GM21360 (cell line): Measurements from ENCODE around the gene CHKA.

ENCODE experiments used
- ATAC-seq: cut with Tn5 transposase; IDR thresholded peaks from one replicate; pipeline ENCODE4 v1.9.1; 2021; ENCODE audit warnings: mild to moderate bottlenecking, moderate library complexity; ENCODE audit not compliant: unreplicated experiment

Gene CHKA

GRCh38 chr11:68036717-68037239 lies 84.4 kb downstream of the CHKA start:
- no peak for ATAC-seq

- ATAC-seq = no peak
Measured at GRCh38 chr11:68036141-68036716, 85.0 kb downstream of the CHKA start.

GRCh38 chr11:68035266-68035876 lies 85.8 kb downstream of the CHKA start:
- no peak for ATAC-seq

GRCh38 chr11:68033708-68034045 lies 87.5 kb downstream of the CHKA start:
- ATAC-seq = no peak

GRCh38 chr11:68032997-68033707 lies 88.0 kb downstream of the CHKA start:
- ATAC-seq = no peak

GRCh38 chr11:68032003-68032402 lies 89.2 kb downstream of the CHKA start:
- no peak for ATAC-seq

GRCh38 chr11:68031144-68031464 lies 90.1 kb downstream of the CHKA start:
- no peak for ATAC-seq

GRCh38 chr11:68030318-68031143 lies 90.7 kb downstream of the CHKA start, which contains the start of gene NDUFS8:
Gene NDUFS8, plus strand, starts transcription at chr11:68030681. Its CDS starts 1,471 bp downstream, at chr11:68032152.
- ATAC-seq = peak; percentile 85

GRCh38 chr11:68028802-68029545 lies 92.2 kb downstream of the CHKA start:
- no peak for ATAC-seq

- ATAC-seq = no peak
Measured at GRCh38 chr11:68027667-68028066, 93.5 kb downstream of the CHKA start.

GRCh38 chr11:68026391-68027105 lies 94.6 kb downstream of the CHKA start:
- ATAC-seq = no peak

- ATAC-seq = no peak
Measured at GRCh38 chr11:68025047-68025446, 96.1 kb downstream of the CHKA start.

GRCh38 chr11:68024508-68024907 lies 96.7 kb downstream of the CHKA start:
- ATAC-seq = no peak

GRCh38 chr11:68022531-68022930 lies 98.7 kb downstream of the CHKA start:
- ATAC-seq = no peak

- ATAC-seq = no peak
Measured at GRCh38 chr11:68021167-68021787, 99.9 kb downstream of the CHKA start.

GRCh38 chr11:68020575-68020974 lies 100.6 kb downstream of the CHKA start:
- no peak for ATAC-seq

GRCh38 chr11:68019486-68019885 lies 101.7 kb downstream of the CHKA start:
- ATAC-seq = no peak

GRCh38 chr11:68018730-68019190 lies 102.4 kb downstream of the CHKA start:
- ATAC-seq = no peak

- no peak for ATAC-seq
Measured at GRCh38 chr11:68017980-68018729, 103.0 kb downstream of the CHKA start.
